GM21717 (cell line): ENCODE results near the gene HDHD2.
"Not testable (repeated sequence)": the region's sequence is repeated elsewhere in the genome, so short reads cannot be mapped to it uniquely, and the experiment has no call there.

ENCODE experiments used
- ATAC-seq: cut with Tn5 transposase; IDR thresholded peaks from one replicate; pipeline ENCODE4 v1.9.1; 2021; ENCODE audit warnings: mild to moderate bottlenecking, moderate library complexity; ENCODE audit not compliant: unreplicated experiment

The HDHD2 gene

GRCh38 chr18:47150029-47150823 lies at the start of gene HDHD2:
TSS of gene HDHD2 (minus strand) at chr18:47150500. CDS start at chr18:47136439, 14,061 bp downstream.
- ATAC-seq = peak; percentile 92

- ATAC-seq = not testable (repeated sequence)
Measured at GRCh38 chr18:47195961-47196360, 45.7 kb upstream of the HDHD2 start.

GRCh38 chr18:47191961-47192360 lies 41.7 kb upstream of the HDHD2 start:
- ATAC-seq = no peak

- ATAC-seq = no peak
Measured at GRCh38 chr18:47187721-47188120, 37.4 kb upstream of the HDHD2 start.

- no peak for ATAC-seq
Measured at GRCh38 chr18:47184419-47185050, 34.2 kb upstream of the HDHD2 start.

- ATAC-seq = not testable (repeated sequence)
Measured at GRCh38 chr18:47182156-47182555, 31.9 kb upstream of the HDHD2 start.

- ATAC-seq = no peak
Measured at GRCh38 chr18:47180765-47181164, 30.5 kb upstream of the HDHD2 start.

- no peak for ATAC-seq
Measured at GRCh38 chr18:47179520-47179919, 29.2 kb upstream of the HDHD2 start.

- peak; percentile 78 for ATAC-seq
Measured at GRCh38 chr18:47175898-47176575, 25.7 kb upstream of the HDHD2 start, which contains the start of gene IER3IP1. TSS of gene IER3IP1 (minus strand) at chr18:47176364. CDS start at chr18:47176277, 87 bp downstream.

- peak; percentile 24 for ATAC-seq
Measured at GRCh38 chr18:47175283-47175897, 25.1 kb upstream of the HDHD2 start.

GRCh38 chr18:47174545-47175116 lies 24.3 kb upstream of the HDHD2 start:
- ATAC-seq = no peak

GRCh38 chr18:47172476-47172875 lies 22.2 kb upstream of the HDHD2 start:
- ATAC-seq = no peak

GRCh38 chr18:47168913-47169312 lies 18.6 kb upstream of the HDHD2 start:
- no peak for ATAC-seq

GRCh38 chr18:47168509-47168908 lies 18.2 kb upstream of the HDHD2 start:
- ATAC-seq = no peak

GRCh38 chr18:47166294-47166693 lies 16.0 kb upstream of the HDHD2 start:
- no peak for ATAC-seq

- ATAC-seq = peak; percentile 79
Measured at GRCh38 chr18:47163241-47163640, 12.9 kb upstream of the HDHD2 start.

GRCh38 chr18:47160256-47160655 lies 10.0 kb upstream of the HDHD2 start:
- no peak for ATAC-seq

- ATAC-seq = not testable (repeated sequence)
Measured at GRCh38 chr18:47158404-47158803, 8.1 kb upstream of the HDHD2 start.

- no peak for ATAC-seq
Measured at GRCh38 chr18:47151439-47151838, 1.1 kb upstream of the HDHD2 start.

GRCh38 chr18:47150824-47151366 lies 595 bp upstream of the HDHD2 start:
- ATAC-seq = peak; percentile 19
